Right lobe of liver (tissue), 4 donors: ENCODE measurements around the gene CPNE2.

Experiments
- CTCF ChIP-seq, 4 donors: fragments of 200-600 bp in 3 of 4; fragments of 450-650 bp in 1 of 4; IDR thresholded peaks; one replicate each; pipeline versions ENCODE4 v1.5.1 to v1.8.0; 2016 to 2022; ENCODE audit warnings: antibody characterized with exemption in 4 of 4, mild to moderate bottlenecking in 2 of 4
- POLR2A ChIP-seq: fragments of 450-650 bp; IDR thresholded peaks from one replicate; pipeline ENCODE4 v1.6.1; 2017; ENCODE audit warnings: antibody characterized with exemption, mild to moderate bottlenecking
- donor health status: DM: no; HTN: no; CAD: no.
- donor health status: DM: no; HTN: no; CAD: no.
- donor health status: DM: no; HTN: yes; CAD: no.

GRCh38 chr16:57192146-57192545 lies 99.8 kb downstream of the CPNE2 start:
- no peak for TF ChIP-seq CTCF (IDR thresholded peaks at IDR 0.05)
- no peak for TF ChIP-seq POLR2A
